ENCODE results near the gene CYP3A7.
"Not testable (repeated sequence)": the region's sequence is repeated elsewhere in the genome, so short reads cannot be mapped to it uniquely, and the experiment has no call there.

The CYP3A7 gene

GRCh38 chr7:99745395-99745794 lies 10.4 kb upstream of the CYP3A7 start:
- not testable (repeated sequence) for H3K4me1 ChIP-seq (ENCODE audit: control insufficient read depth in 5 of 5, insufficient read depth in 5 of 5, low read length in 5 of 5); H3K4me3 ChIP-seq (ENCODE audit: low read depth in 1 of 5, low read length in 5 of 5); H3K9me3 ChIP-seq (ENCODE audit: control insufficient read depth in 5 of 5, low read length in 5 of 5); H3K36me3 ChIP-seq (ENCODE audit: control insufficient read depth in 5 of 5, insufficient read depth in 5 of 5, low read length in 5 of 5); H3K27me3 ChIP-seq (ENCODE audit: control insufficient read depth in 5 of 5, insufficient read depth in 4 of 5, low read length in 5 of 5); H3K9ac ChIP-seq (ENCODE audit: low read length in 5 of 5); H3K27ac ChIP-seq (ENCODE audit: low read depth, low read length)

- H3K4me3 ChIP-seq (ENCODE audit: low read depth in 1 of 5, low read length in 5 of 5): no peak overlapping the region
- H3K27ac ChIP-seq (ENCODE audit: low read depth, low read length): no peak overlapping the region
- H3K27me3 ChIP-seq (ENCODE audit: control insufficient read depth in 5 of 5, insufficient read depth in 4 of 5, low read length in 5 of 5): no peaks in the 10 kb centered on the region
- H3K36me3 ChIP-seq (ENCODE audit: control insufficient read depth in 5 of 5, insufficient read depth in 5 of 5, low read length in 5 of 5): peaks cover 0 to 3% (median 0%) of the 10 kb centered on the region in 5 donors
- H3K9me3 ChIP-seq (ENCODE audit: control insufficient read depth in 5 of 5, low read length in 5 of 5): no peaks in the 10 kb centered on the region
- H3K9ac ChIP-seq (ENCODE audit: low read length in 5 of 5): no peak overlapping the region
- H3K4me1 ChIP-seq (ENCODE audit: control insufficient read depth in 5 of 5, insufficient read depth in 5 of 5, low read length in 5 of 5): peaks cover 0 to 9% (median 0%) of the 10 kb centered on the region in 5 donors
Measured at GRCh38 chr7:99742737-99743394, 7.9 kb upstream of the CYP3A7 start.

DNA sequence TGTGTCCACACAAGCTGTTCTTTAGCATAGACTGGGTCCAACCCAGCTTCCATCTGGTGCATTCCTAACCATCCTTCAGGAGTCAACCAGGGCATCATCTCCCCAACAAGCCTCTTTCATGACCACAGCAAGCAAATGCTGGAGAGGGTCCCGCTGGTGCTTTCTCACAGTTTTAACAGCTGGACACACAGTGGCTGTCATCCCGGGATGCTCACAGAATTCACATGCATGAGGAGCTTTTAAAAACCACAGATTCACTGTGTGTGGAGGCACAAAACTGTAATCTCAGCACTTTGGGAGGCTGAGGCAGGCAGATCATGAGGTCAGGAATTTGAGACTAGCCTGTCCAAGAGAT lies 6.4 kb upstream of the CYP3A7 start:
- Histone ChIP-seq H3K27me3 (ENCODE audit: control insufficient read depth in 5 of 5, insufficient read depth in 4 of 5, low read length in 5 of 5) (no peaks in the 10 kb centered on the region), H3K27ac (ENCODE audit: low read depth, low read length) (peak overlapping the region; percentile 58), H3K9me3 (ENCODE audit: control insufficient read depth in 5 of 5, low read length in 5 of 5) (no peaks in the 10 kb centered on the region), H3K4me3 (ENCODE audit: low read depth in 1 of 5, low read length in 5 of 5) (no peak overlapping the region), H3K4me1 (ENCODE audit: control insufficient read depth in 5 of 5, insufficient read depth in 5 of 5, low read length in 5 of 5) (peaks cover 0 to 9% (median 0%) of the 10 kb centered on the region in 5 donors), H3K9ac (ENCODE audit: low read length in 5 of 5) (peak overlapping the region in 1 of 5 donors; percentile 32), H3K36me3 (ENCODE audit: control insufficient read depth in 5 of 5, insufficient read depth in 5 of 5, low read length in 5 of 5) (peaks cover 0 to 9% (median 3%) of the 10 kb centered on the region in 5 donors)

DNA sequence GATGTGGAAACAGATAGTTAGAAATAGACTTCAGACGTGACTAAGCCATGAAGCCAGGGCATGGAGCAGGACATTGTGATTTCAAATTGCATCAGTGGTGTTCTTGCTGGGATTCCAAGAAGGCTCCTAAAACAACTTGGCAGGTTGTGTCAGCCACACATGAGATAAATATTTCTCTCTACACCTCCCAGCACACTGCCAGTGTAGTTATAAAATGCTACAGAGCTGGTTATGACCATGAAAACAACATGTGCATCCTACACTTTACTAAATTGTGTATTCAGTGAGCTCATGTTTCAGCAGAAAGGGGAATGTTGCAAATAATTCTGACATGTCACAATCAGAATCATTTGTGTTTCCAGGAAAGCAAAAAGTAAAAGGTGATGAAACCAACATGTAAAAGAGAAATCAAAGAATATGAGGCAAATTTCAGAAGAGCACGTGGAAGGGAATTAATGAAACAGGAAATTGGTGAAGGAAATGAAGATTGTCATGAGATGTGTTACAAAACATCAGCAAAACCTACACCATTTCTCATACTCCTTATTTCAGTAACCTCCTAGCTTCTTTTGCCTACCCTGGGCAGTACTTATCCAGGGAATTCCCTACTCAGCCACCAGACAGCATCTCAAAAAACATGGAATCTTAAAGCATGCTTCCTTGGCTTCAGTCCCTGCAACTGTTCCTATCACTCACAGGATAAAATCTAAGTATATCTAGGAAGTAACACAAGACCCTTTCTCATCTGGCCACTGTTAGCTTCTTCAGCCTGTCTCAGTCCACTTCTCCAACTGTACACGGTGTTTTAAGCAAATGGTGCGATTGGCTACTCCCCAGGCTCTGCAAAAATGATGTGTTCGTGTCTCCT lies 5.8 kb upstream of the CYP3A7 start:
- peak overlapping the region in 1 of 5 donors; percentile 32 for H3K9ac ChIP-seq (ENCODE audit: low read length in 5 of 5)
- peak overlapping the region; percentile 58 for H3K27ac ChIP-seq (ENCODE audit: low read depth, low read length)
- peaks cover 0 to 9% (median 0%) of the 10 kb centered on the region in 5 donors for H3K4me1 ChIP-seq (ENCODE audit: control insufficient read depth in 5 of 5, insufficient read depth in 5 of 5, low read length in 5 of 5)

GRCh38 chr7:99739699-99740572 lies 4.9 kb upstream of the CYP3A7 start:
- Histone ChIP-seq H3K4me3 (ENCODE audit: low read depth in 1 of 5, low read length in 5 of 5) (no peak overlapping the region), H3K9me3 (ENCODE audit: control insufficient read depth in 5 of 5, low read length in 5 of 5) (no peaks in the 10 kb centered on the region), H3K27ac (ENCODE audit: low read depth, low read length) (peak overlapping the region; percentile 58), H3K27me3 (ENCODE audit: control insufficient read depth in 5 of 5, insufficient read depth in 4 of 5, low read length in 5 of 5) (no peaks in the 10 kb centered on the region), H3K4me1 (ENCODE audit: control insufficient read depth in 5 of 5, insufficient read depth in 5 of 5, low read length in 5 of 5) (peaks cover 0 to 9% (median 0%) of the 10 kb centered on the region in 5 donors), H3K36me3 (ENCODE audit: control insufficient read depth in 5 of 5, insufficient read depth in 5 of 5, low read length in 5 of 5) (peaks cover 0 to 9% (median 3%) of the 10 kb centered on the region in 5 donors), H3K9ac (ENCODE audit: low read length in 5 of 5) (no peak overlapping the region)

More for the DNA sequence above, 5.8 kb upstream of the CYP3A7 start:
- H3K4me3 ChIP-seq (ENCODE audit: low read depth in 1 of 5, low read length in 5 of 5): no peak overlapping the region
- H3K36me3 ChIP-seq (ENCODE audit: control insufficient read depth in 5 of 5, insufficient read depth in 5 of 5, low read length in 5 of 5): peaks cover 0 to 9% (median 3%) of the 10 kb centered on the region in 5 donors
- no peaks in the 10 kb centered on the region for H3K9me3 ChIP-seq (ENCODE audit: control insufficient read depth in 5 of 5, low read length in 5 of 5)
- no peaks in the 10 kb centered on the region for H3K27me3 ChIP-seq (ENCODE audit: control insufficient read depth in 5 of 5, insufficient read depth in 4 of 5, low read length in 5 of 5)

DNA sequence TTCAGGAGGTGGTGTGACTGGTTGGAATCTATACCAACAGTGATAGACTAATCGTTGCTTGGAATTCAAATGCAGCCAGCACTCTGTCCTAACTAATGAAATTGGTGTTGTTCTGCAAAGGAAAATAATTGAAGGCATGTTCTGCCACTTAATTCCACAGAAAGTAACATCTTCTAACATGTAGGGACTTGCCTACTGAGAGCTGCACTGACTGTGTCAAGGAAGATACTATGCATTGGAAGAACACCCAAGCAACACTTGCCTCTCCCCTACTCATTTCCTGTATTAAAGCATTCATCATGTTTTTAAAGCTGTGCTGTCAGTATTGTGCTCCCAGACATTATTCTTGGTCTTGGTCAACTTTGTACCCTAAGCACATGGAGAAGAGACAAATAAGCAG lies 2.7 kb upstream of the CYP3A7 start:
- no peaks in the 10 kb centered on the region for H3K9me3 ChIP-seq (ENCODE audit: control insufficient read depth in 5 of 5, low read length in 5 of 5)
- no peak overlapping the region for H3K27ac ChIP-seq (ENCODE audit: low read depth, low read length)

DNA sequence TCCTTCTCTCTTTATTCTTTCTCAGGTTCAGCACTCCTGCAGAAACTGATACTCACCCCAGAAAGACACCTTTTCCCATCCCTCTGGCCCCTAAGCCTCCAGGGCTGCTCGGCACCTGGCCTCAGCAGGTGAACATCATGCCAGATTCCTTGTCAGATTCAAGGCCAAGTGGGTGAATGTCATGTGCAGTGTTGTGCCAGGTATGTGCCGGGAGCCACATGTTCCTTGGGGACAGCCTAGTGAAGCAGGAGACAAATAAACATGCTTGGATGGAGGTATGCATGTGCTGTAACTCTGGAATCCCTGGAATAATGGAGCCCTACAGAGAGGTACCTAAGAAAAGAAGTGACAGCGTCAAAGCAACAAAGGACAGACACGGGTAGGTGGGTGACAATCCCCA lies 1.7 kb upstream of the CYP3A7 start:
- not testable (repeated sequence) for H3K27ac ChIP-seq (ENCODE audit: low read depth, low read length); H3K9me3 ChIP-seq (ENCODE audit: control insufficient read depth in 5 of 5, low read length in 5 of 5); H3K9ac ChIP-seq (ENCODE audit: low read length in 5 of 5); H3K36me3 ChIP-seq (ENCODE audit: control insufficient read depth in 5 of 5, insufficient read depth in 5 of 5, low read length in 5 of 5); H3K4me3 ChIP-seq (ENCODE audit: low read depth in 1 of 5, low read length in 5 of 5); H3K27me3 ChIP-seq (ENCODE audit: control insufficient read depth in 5 of 5, insufficient read depth in 4 of 5, low read length in 5 of 5); H3K4me1 ChIP-seq (ENCODE audit: control insufficient read depth in 5 of 5, insufficient read depth in 5 of 5, low read length in 5 of 5)

More for the DNA sequence above, 2.7 kb upstream of the CYP3A7 start:
- Histone ChIP-seq H3K9ac (ENCODE audit: low read length in 5 of 5) (no peak overlapping the region), H3K4me1 (ENCODE audit: control insufficient read depth in 5 of 5, insufficient read depth in 5 of 5, low read length in 5 of 5) (peaks cover 0 to 9% (median 0%) of the 10 kb centered on the region in 5 donors), H3K4me3 (ENCODE audit: low read depth in 1 of 5, low read length in 5 of 5) (no peak overlapping the region), H3K36me3 (ENCODE audit: control insufficient read depth in 5 of 5, insufficient read depth in 5 of 5, low read length in 5 of 5) (peaks cover 0 to 9% (median 3%) of the 10 kb centered on the region in 5 donors), H3K27me3 (ENCODE audit: control insufficient read depth in 5 of 5, insufficient read depth in 4 of 5, low read length in 5 of 5) (no peaks in the 10 kb centered on the region)

GRCh38 chr7:99733448-99733847 lies 1.5 kb downstream of the CYP3A7 start:
- no peak overlapping the region for H3K4me3 ChIP-seq (ENCODE audit: low read depth in 1 of 5, low read length in 5 of 5)
- H3K27ac ChIP-seq (ENCODE audit: low read depth, low read length): no peak overlapping the region

GRCh38 chr7:99733003-99733402 lies 2.0 kb downstream of the CYP3A7 start:
- Histone ChIP-seq H3K36me3 (ENCODE audit: control insufficient read depth in 5 of 5, insufficient read depth in 5 of 5, low read length in 5 of 5) (peaks cover 0 to 9% (median 0%) of the 10 kb centered on the region in 5 donors), H3K4me1 (ENCODE audit: control insufficient read depth in 5 of 5, insufficient read depth in 5 of 5, low read length in 5 of 5) (no peaks in the 10 kb centered on the region), H3K4me3 (ENCODE audit: low read depth in 1 of 5, low read length in 5 of 5) (no peak overlapping the region), H3K27me3 (ENCODE audit: control insufficient read depth in 5 of 5, insufficient read depth in 4 of 5, low read length in 5 of 5) (no peaks in the 10 kb centered on the region), H3K9ac (ENCODE audit: low read length in 5 of 5) (no peak overlapping the region), H3K9me3 (ENCODE audit: control insufficient read depth in 5 of 5, low read length in 5 of 5) (no peaks in the 10 kb centered on the region), H3K27ac (ENCODE audit: low read depth, low read length) (no peak overlapping the region)

More at GRCh38 chr7:99733448-99733847, 1.5 kb downstream of the CYP3A7 start:
- H3K9me3 ChIP-seq (ENCODE audit: control insufficient read depth in 5 of 5, low read length in 5 of 5): no peaks in the 10 kb centered on the region
- peaks cover 0 to 9% (median 0%) of the 10 kb centered on the region in 5 donors for H3K36me3 ChIP-seq (ENCODE audit: control insufficient read depth in 5 of 5, insufficient read depth in 5 of 5, low read length in 5 of 5)
- H3K27me3 ChIP-seq (ENCODE audit: control insufficient read depth in 5 of 5, insufficient read depth in 4 of 5, low read length in 5 of 5): no peaks in the 10 kb centered on the region
- no peaks in the 10 kb centered on the region for H3K4me1 ChIP-seq (ENCODE audit: control insufficient read depth in 5 of 5, insufficient read depth in 5 of 5, low read length in 5 of 5)
- no peak overlapping the region for H3K9ac ChIP-seq (ENCODE audit: low read length in 5 of 5)
